ENCODE results near the gene OR2AJ1. TPM values are rescaled to one million over a fixed set of nuclear protein-coding genes. Genes with fewer than 3 reads are reported as not detected.

OR2AJ1 gene
- total RNA-seq (not detected), total RNA-seq (0 to 0.06 (median 0) reads per million in 29 experiments)
- total RNA-seq (2013) = not detected

- H3K27me3 ChIP-seq (replicated peaks in 1 of 2; ENCODE audit: control insufficient read depth in 2 of 2, extremely low read depth in 1 of 2, insufficient read depth in 2 of 2, low read length in 1 of 2) = no peaks in the 10 kb centered on the region
- no peak within 1 kb of the TSS for H3K27ac ChIP-seq (ENCODE audit: low read length)
- H3K9me3 ChIP-seq = no peaks in the 10 kb centered on the region
- Mint-ChIP-seq H3K27me3 (peaks cover 0 to 5% of the 10 kb centered on the region in 2 donors), H3K9me3 (no peaks in the 10 kb centered on the region), H3K4me1 (no peaks in the 10 kb centered on the region), H3K36me3 (no peaks in the 10 kb centered on the region), H3K4me3 (no peak within 1 kb of the TSS), H3K27ac (no peak within 1 kb of the TSS)
- no peaks in the 10 kb centered on the region for H3K36me3 ChIP-seq (ENCODE audit: control insufficient read depth in 2 of 2, extremely low read depth in 1 of 2, insufficient read depth in 1 of 2, low read length in 1 of 2)
- ChIA-PET CTCF (no interaction called here), POLR2A (no interaction called here)
- WGBS (ENCODE audit: insufficient coverage) = 95% methylated on average over 6 of the region's 9 CpGs
- ATAC-seq (replicated peaks in 1 of 4) (no peak), DNase-seq (no peak)
- H3K4me1 ChIP-seq (ENCODE audit: control insufficient read depth in 1 of 2, extremely low read depth in 1 of 2, insufficient read depth in 2 of 2, low read length in 2 of 2) = no peaks in the 10 kb centered on the region
- no peak within 1 kb of the TSS for H3K4me3 ChIP-seq (ENCODE audit: control insufficient read depth in 1 of 2, extremely low read depth in 1 of 2, low read length in 1 of 2)
Observed at GRCh38 chr1:247924868-247925267, at the start of gene OR2AJ1. OR2AJ1 (plus strand) TSS chr1:247924889; CDS start chr1:247933769, 8,880 bp downstream.

GRCh38 chr1:247883346-247883745, 41.3 kb upstream of the OR2AJ1 start:
- no peaks in the 10 kb centered on the region for H3K4me1 Mint-ChIP-seq
- Histone ChIP-seq H3K36me3 (ENCODE audit: control insufficient read depth in 2 of 2, extremely low read depth in 1 of 2, insufficient read depth in 1 of 2, low read length in 1 of 2) (no peaks in the 10 kb centered on the region), H3K4me1 (ENCODE audit: control insufficient read depth in 1 of 2, extremely low read depth in 1 of 2, insufficient read depth in 2 of 2, low read length in 2 of 2) (no peaks in the 10 kb centered on the region), H3K27me3 (replicated peaks in 1 of 2; ENCODE audit: control insufficient read depth in 2 of 2, extremely low read depth in 1 of 2, insufficient read depth in 2 of 2, low read length in 1 of 2) (no peaks in the 10 kb centered on the region), H3K4me3 (ENCODE audit: control insufficient read depth in 1 of 2, extremely low read depth in 1 of 2, low read length in 1 of 2) (no peak overlapping the region), H3K9me3 (no peaks in the 10 kb centered on the region), H3K27ac (ENCODE audit: low read length) (no peak overlapping the region)
- H3K36me3 Mint-ChIP-seq = no peaks in the 10 kb centered on the region
- peaks cover 1 to 8% of the 10 kb centered on the region in 2 donors for H3K27me3 Mint-ChIP-seq
- ATAC-seq (replicated peaks in 1 of 4) (no peak), DNase-seq (no peak)
- POLR2A ChIA-PET = no interaction called here
- H3K27ac Mint-ChIP-seq = no peak overlapping the region
- 94% methylated on average over 5 of the region's 9 CpGs for WGBS (ENCODE audit: insufficient coverage)
- no peaks in the 10 kb centered on the region for H3K9me3 Mint-ChIP-seq
- CTCF ChIA-PET = no interaction called here
- no peak overlapping the region for H3K4me3 Mint-ChIP-seq

- Mint-ChIP-seq H3K4me3 (no peak overlapping the region), H3K4me1 (no peaks in the 10 kb centered on the region), H3K9me3 (no peaks in the 10 kb centered on the region), H3K36me3 (no peaks in the 10 kb centered on the region), H3K27ac (no peak overlapping the region), H3K27me3 (no peaks in the 10 kb centered on the region)
- Histone ChIP-seq H3K27ac (ENCODE audit: low read length) (no peak overlapping the region), H3K4me1 (ENCODE audit: control insufficient read depth in 1 of 2, extremely low read depth in 1 of 2, insufficient read depth in 2 of 2, low read length in 2 of 2) (no peaks in the 10 kb centered on the region), H3K4me3 (ENCODE audit: control insufficient read depth in 1 of 2, extremely low read depth in 1 of 2, low read length in 1 of 2) (no peak overlapping the region), H3K36me3 (ENCODE audit: control insufficient read depth in 2 of 2, extremely low read depth in 1 of 2, insufficient read depth in 1 of 2, low read length in 1 of 2) (no peaks in the 10 kb centered on the region), H3K9me3 (no peaks in the 10 kb centered on the region), H3K27me3 (replicated peaks in 1 of 2; ENCODE audit: control insufficient read depth in 2 of 2, extremely low read depth in 1 of 2, insufficient read depth in 2 of 2, low read length in 1 of 2) (no peaks in the 10 kb centered on the region)
- ChIA-PET CTCF (interaction anchor here (0.6 to 1.1 kb wide), 2 partner anchors 16 to 58 kb away, joined by 3 read pairs; no protein-coding TSS in a partner anchor), POLR2A (no interaction called here)
- DNase-seq = no peak
- WGBS (ENCODE audit: insufficient coverage) = 100% methylated on average over 1 of the region's 10 CpGs
- ATAC-seq (replicated peaks in 1 of 4) = no peak
Observed at GRCh38 chr1:247884797-247885413, 39.8 kb upstream of the OR2AJ1 start.

- Mint-ChIP-seq H3K4me3 (no peak within 1 kb of the TSS), H3K4me1 (no peaks in the 10 kb centered on the region), H3K36me3 (no peaks in the 10 kb centered on the region), H3K27ac (no peak within 1 kb of the TSS), H3K27me3 (peaks cover 0 to 6% of the 10 kb centered on the region in 2 donors), H3K9me3 (no peaks in the 10 kb centered on the region)
- no peaks in the 10 kb centered on the region for H3K27me3 ChIP-seq (replicated peaks in 1 of 2; ENCODE audit: control insufficient read depth in 2 of 2, extremely low read depth in 1 of 2, insufficient read depth in 2 of 2, low read length in 1 of 2)
- POLR2A ChIA-PET = no interaction called here
- no peaks in the 10 kb centered on the region for H3K9me3 ChIP-seq
- no peaks in the 10 kb centered on the region for H3K4me1 ChIP-seq (ENCODE audit: control insufficient read depth in 1 of 2, extremely low read depth in 1 of 2, insufficient read depth in 2 of 2, low read length in 2 of 2)
- H3K4me3 ChIP-seq (ENCODE audit: control insufficient read depth in 1 of 2, extremely low read depth in 1 of 2, low read length in 1 of 2) = no peak within 1 kb of the TSS
- WGBS (ENCODE audit: insufficient coverage) = no CpG with 5 or more reads among the region's 2 CpGs
- no peaks in the 10 kb centered on the region for H3K36me3 ChIP-seq (ENCODE audit: control insufficient read depth in 2 of 2, extremely low read depth in 1 of 2, insufficient read depth in 1 of 2, low read length in 1 of 2)
- CTCF ChIA-PET = no interaction called here
- no peak for DNase-seq
- no peak for ATAC-seq (replicated peaks in 1 of 4)
- H3K27ac ChIP-seq (ENCODE audit: low read length) = no peak within 1 kb of the TSS
Observed at GRCh38 chr1:247895163-247895637, 29.5 kb upstream of the OR2AJ1 start, which contains the start of gene OR2W3. OR2W3 (plus strand) TSS chr1:247895587; CDS start chr1:247895587, 0 bp downstream.

- no peaks in the 10 kb centered on the region for H3K27me3 ChIP-seq (replicated peaks in 1 of 2; ENCODE audit: control insufficient read depth in 2 of 2, extremely low read depth in 1 of 2, insufficient read depth in 2 of 2, low read length in 1 of 2)
- H3K27ac Mint-ChIP-seq = no peak overlapping the region
Observed at GRCh38 chr1:247895976-247896375, 28.7 kb upstream of the OR2AJ1 start.

GRCh38 chr1:247904122-247904521, 20.6 kb upstream of the OR2AJ1 start:
- ATAC-seq (replicated peaks in 1 of 4) = no peak
- H3K4me3 ChIP-seq (ENCODE audit: control insufficient read depth in 1 of 2, extremely low read depth in 1 of 2, low read length in 1 of 2) = no peak overlapping the region
- 70% methylated on average over 2 of the region's 6 CpGs for WGBS (ENCODE audit: insufficient coverage)
- ChIA-PET POLR2A (no interaction called here), CTCF (no interaction called here)
- no peak for DNase-seq
- H3K4me1 ChIP-seq (ENCODE audit: control insufficient read depth in 1 of 2, extremely low read depth in 1 of 2, insufficient read depth in 2 of 2, low read length in 2 of 2) = peaks cover 0 to 3% of the 10 kb centered on the region in 2 experiments
- peaks cover 4 to 11% (median 9%) of the 10 kb centered on the region in 3 donors for H3K9me3 Mint-ChIP-seq
- no peaks in the 10 kb centered on the region for H3K27me3 Mint-ChIP-seq
- H3K27me3 ChIP-seq (replicated peaks in 1 of 2; ENCODE audit: control insufficient read depth in 2 of 2, extremely low read depth in 1 of 2, insufficient read depth in 2 of 2, low read length in 1 of 2) = no peaks in the 10 kb centered on the region
- no peak overlapping the region for H3K27ac Mint-ChIP-seq
- no peak overlapping the region for H3K27ac ChIP-seq (ENCODE audit: low read length)
- no peak overlapping the region for H3K4me3 Mint-ChIP-seq
- no peaks in the 10 kb centered on the region for H3K36me3 ChIP-seq (ENCODE audit: control insufficient read depth in 2 of 2, extremely low read depth in 1 of 2, insufficient read depth in 1 of 2, low read length in 1 of 2)
- H3K9me3 ChIP-seq = no peaks in the 10 kb centered on the region
- H3K4me1 Mint-ChIP-seq = peaks cover 14 to 36% (median 15%) of the 10 kb centered on the region in 3 donors
- no peaks in the 10 kb centered on the region for H3K36me3 Mint-ChIP-seq

More at GRCh38 chr1:247895976-247896375, 28.7 kb upstream of the OR2AJ1 start:
- Mint-ChIP-seq H3K9me3 (no peaks in the 10 kb centered on the region), H3K36me3 (no peaks in the 10 kb centered on the region), H3K4me3 (no peak overlapping the region), H3K4me1 (no peaks in the 10 kb centered on the region), H3K27me3 (peaks cover 0 to 6% of the 10 kb centered on the region in 2 donors)
- POLR2A ChIA-PET = no interaction called here
- Histone ChIP-seq H3K27ac (ENCODE audit: low read length) (no peak overlapping the region), H3K36me3 (ENCODE audit: control insufficient read depth in 2 of 2, extremely low read depth in 1 of 2, insufficient read depth in 1 of 2, low read length in 1 of 2) (no peaks in the 10 kb centered on the region), H3K9me3 (no peaks in the 10 kb centered on the region), H3K4me3 (ENCODE audit: control insufficient read depth in 1 of 2, extremely low read depth in 1 of 2, low read length in 1 of 2) (no peak overlapping the region), H3K4me1 (ENCODE audit: control insufficient read depth in 1 of 2, extremely low read depth in 1 of 2, insufficient read depth in 2 of 2, low read length in 2 of 2) (no peaks in the 10 kb centered on the region)
- CTCF ChIA-PET = no interaction called here
- ATAC-seq (replicated peaks in 1 of 4) = no peak
- 82% methylated on average over 14 of the region's 14 CpGs for WGBS (ENCODE audit: insufficient coverage)
- no peak for DNase-seq

All from T-cell (primary cell).